NK-92 (cell line): ENCODE data around the gene PGLYRP3.
"Not testable (repeated sequence)": the region's sequence is repeated elsewhere in the genome, so short reads cannot be mapped to it uniquely, and the experiment has no call there.

Source experiments
- DNase-seq: peaks from one replicate; lab custom pipeline; 2025; ENCODE audit not compliant: unreplicated experiment; lab: John Stamatoyannopoulos, UW

The PGLYRP3 gene

GRCh38 chr1:153349363-153350320 is 36.9 kb upstream of the PGLYRP3 start:
- no peak for DNase-seq

GRCh38 chr1:153348511-153349362 is 36.0 kb upstream of the PGLYRP3 start, which contains the start of gene PGLYRP4:
Gene PGLYRP4 (minus strand): TSS chr1:153348841. CDS start chr1:153347932, 909 bp downstream.
- DNase-seq: no peak

GRCh38 chr1:153347856-153348255 is 35.1 kb upstream of the PGLYRP3 start:
- no peak for DNase-seq

GRCh38 chr1:153347049-153347448 is 34.3 kb upstream of the PGLYRP3 start:
- DNase-seq: not testable (repeated sequence)

GRCh38 chr1:153346077-153346723 is 33.4 kb upstream of the PGLYRP3 start:
- DNase-seq: no peak

GRCh38 chr1:153345187-153346076 is 32.7 kb upstream of the PGLYRP3 start:
- no peak for DNase-seq

- no peak for DNase-seq
Observed at GRCh38 chr1:153344718-153345025, 31.9 kb upstream of the PGLYRP3 start.

- no peak for DNase-seq
Observed at GRCh38 chr1:153343811-153344717, 31.3 kb upstream of the PGLYRP3 start.

- no peak for DNase-seq
Observed at GRCh38 chr1:153343040-153343681, 30.4 kb upstream of the PGLYRP3 start.

GRCh38 chr1:153342178-153342577 is 29.4 kb upstream of the PGLYRP3 start:
- DNase-seq: no peak

- no peak for DNase-seq
Observed at GRCh38 chr1:153341431-153341934, 28.7 kb upstream of the PGLYRP3 start.

- DNase-seq: no peak
Observed at GRCh38 chr1:153340356-153340755, 27.6 kb upstream of the PGLYRP3 start.

GRCh38 chr1:153339802-153340201 is 27.1 kb upstream of the PGLYRP3 start:
- no peak for DNase-seq

GRCh38 chr1:153337980-153338853 is 25.5 kb upstream of the PGLYRP3 start:
- DNase-seq: no peak

GRCh38 chr1:153336650-153337049 is 23.9 kb upstream of the PGLYRP3 start:
- no peak for DNase-seq

GRCh38 chr1:153333902-153334301 is 21.1 kb upstream of the PGLYRP3 start:
- DNase-seq: no peak

GRCh38 chr1:153324912-153325311 is 12.2 kb upstream of the PGLYRP3 start:
- DNase-seq: no peak

- no peak for DNase-seq
Observed at GRCh38 chr1:153322568-153322967, 9.8 kb upstream of the PGLYRP3 start.
